HFF-Myc (cell line): ENCODE measurements around the gene UNC13C.

ENCODE experiments used
- DNase-seq: peaks from one replicate; pipeline ENCODE4 v3.0.0-alpha.2; 2011; ENCODE audit warnings: low read depth; ENCODE audit errors: extremely low read depth
- H3K4me3 ChIP-seq: replicated peaks from 2 replicates; pipeline ENCODE4 v1.5.1; 2011; ENCODE audit warnings: low read depth, mild to moderate bottlenecking, control low read depth, low read length
- CTCF ChIP-seq: IDR thresholded peaks from 2 replicates; pipeline ENCODE4 v1.5.1; 2012; ENCODE audit warnings: mild to moderate bottlenecking, low read depth, low read length, control low read depth; ENCODE audit errors: missing control alignments

Gene UNC13C

DNA sequence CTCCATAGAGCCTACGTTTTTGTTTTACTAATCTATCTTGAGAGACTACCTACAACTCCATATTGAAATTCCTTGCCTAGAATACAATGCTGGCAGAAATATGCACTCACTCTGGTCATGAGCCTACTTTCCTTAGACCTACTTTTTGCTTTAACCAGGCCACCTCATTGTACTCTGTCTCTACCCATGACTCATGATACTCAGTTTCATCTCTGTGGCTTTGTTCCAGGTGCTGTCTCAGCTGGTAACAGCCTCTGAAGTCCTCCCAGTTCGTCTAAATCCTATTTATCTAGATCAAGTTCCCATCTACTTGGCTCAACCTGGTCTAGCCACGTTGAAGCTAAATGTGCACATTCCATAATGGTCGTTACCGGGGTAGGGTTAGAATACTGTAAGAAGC lies 682.1 kb downstream of the UNC13C start:
- TF ChIP-seq CTCF: no peak
- no peak overlapping the region for H3K4me3 ChIP-seq
- no peak for DNase-seq

DNA sequence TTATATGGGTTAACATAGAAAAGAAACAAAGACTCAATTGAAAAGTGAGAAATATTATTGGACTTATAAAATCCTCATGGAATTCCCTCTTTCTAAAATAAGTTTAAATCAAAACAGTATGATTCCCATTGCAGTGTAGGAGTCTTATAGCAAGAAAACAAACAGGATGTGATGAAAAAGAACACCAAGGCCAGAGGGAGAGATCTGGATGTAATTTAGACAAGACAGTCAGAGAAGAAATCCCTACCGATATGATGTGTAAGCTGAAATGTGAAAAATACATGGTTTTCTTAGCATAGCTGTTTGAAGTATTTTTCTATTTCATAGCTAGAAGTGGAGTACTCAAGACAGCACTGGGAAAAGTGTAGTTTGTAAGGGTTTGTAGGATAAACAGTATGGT lies 697.0 kb downstream of the UNC13C start:
- no peak overlapping the region for H3K4me3 ChIP-seq
- TF ChIP-seq CTCF: no peak
- no peak for DNase-seq

- TF ChIP-seq CTCF: no peak
- no peak overlapping the region for H3K4me3 ChIP-seq
- no peak for DNase-seq
Measured at GRCh38 chr15:54681584-54681983, 703.3 kb downstream of the UNC13C start.
